Activated T-cell treated with anti-CD3 and anti-CD28 coated beads for 4 hours (primary cell): ENCODE data around the gene TIGD7.
A peak's percentile ranks its signal among the peaks of the same experiment; 100 is the strongest.

Experiments used
- DNase-seq: peaks from one replicate; pipeline ENCODE4 v3.0.0-alpha.2; 2020

The TIGD7 gene, protein sequence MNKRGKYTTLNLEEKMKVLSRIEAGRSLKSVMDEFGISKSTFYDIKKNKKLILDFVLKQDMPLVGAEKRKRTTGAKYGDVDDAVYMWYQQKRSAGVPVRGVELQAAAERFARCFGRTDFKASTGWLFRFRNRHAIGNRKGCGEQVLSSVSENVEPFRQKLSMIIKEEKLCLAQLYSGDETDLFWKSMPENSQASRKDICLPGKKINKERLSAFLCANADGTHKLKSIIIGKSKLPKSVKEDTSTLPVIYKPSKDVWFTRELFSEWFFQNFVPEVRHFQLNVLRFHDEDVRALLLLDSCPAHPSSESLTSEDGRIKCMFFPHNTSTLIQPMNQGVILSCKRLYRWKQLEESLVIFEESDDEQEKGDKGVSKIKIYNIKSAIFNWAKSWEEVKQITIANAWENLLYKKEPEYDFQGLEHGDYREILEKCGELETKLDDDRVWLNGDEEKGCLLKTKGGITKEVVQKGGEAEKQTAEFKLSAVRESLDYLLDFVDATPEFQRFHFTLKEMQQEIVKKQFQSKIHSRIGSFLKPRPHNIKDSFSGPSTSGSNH

DNA sequence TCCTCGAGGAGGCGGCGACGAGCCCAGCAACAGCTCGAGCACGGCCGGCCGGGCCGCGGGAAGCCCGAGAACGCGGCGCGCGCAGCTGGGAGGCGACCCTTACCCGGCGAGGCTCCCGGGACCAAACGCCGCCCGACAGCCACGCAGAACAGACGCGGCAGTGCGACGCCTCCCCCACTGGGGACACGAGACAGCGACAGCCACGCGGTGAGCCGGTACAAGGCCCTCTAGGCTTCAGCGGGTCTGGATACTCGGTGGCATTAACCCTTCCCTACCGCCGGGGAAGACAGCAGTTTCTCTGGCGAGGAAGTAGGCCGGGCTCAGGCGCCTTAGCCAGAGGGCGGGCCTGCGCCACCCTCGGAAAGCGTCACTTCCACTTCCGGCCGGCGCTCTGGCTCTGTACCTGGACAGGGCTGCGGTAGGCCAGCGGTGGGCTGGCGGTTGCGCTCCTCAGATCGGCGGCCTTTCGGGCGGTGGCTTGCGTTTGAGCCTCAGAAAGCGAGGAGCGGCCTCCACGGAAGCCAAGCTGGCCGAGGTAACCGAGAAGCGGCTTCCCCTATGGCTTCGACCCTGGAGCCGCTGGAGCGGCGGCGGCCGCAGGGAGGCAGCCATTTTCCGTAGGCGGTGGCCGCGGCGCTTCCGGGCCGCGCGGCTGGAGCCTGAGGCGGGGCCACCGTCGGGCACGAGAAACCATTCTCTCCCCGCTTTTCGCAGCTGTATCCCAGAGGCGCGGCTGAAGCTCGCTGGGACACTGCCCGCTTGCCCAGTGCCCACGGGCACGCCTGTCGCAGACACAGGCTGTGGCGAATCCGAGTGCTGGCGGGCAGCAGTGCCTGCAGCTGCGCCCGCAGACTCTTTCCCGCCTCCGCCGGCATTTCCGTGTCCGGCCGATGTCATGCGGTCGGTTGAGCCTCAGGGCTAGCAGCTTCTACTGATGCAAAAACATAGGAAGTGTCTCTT is at the start of gene TIGD7, which contains the start of gene ZNF75A:
Gene TIGD7 (minus strand): TSS at position 322 of the 960 bp plus-strand sequence. CDS start 4,816 bp downstream, outside the sequence.
Gene ZNF75A (plus strand): TSS at position 389 of the 960 bp plus-strand sequence. CDS start 2,932 bp downstream, outside the sequence.
- peak; percentile 64 for DNase-seq

DNA sequence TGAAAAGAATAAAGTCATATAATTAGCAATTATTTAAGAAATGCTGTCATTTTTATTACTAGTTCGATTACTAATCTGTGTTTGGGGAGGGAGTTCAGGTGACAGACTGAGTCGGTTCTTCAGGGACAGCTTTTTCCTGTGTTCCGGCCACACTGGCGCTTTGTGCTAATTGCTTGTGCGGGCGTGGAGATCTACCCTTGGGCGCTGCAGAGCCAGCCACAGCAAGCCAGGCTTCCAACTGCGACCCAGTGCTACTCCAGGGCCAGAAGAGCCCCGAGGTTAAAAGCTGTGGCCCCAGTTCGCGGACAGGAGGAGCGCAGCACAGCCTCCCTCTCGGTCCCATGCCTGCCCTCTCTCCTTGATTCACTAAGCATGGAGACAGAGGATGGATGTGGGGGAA is 43.9 kb upstream of the TIGD7 start:
- no peak for DNase-seq

DNA sequence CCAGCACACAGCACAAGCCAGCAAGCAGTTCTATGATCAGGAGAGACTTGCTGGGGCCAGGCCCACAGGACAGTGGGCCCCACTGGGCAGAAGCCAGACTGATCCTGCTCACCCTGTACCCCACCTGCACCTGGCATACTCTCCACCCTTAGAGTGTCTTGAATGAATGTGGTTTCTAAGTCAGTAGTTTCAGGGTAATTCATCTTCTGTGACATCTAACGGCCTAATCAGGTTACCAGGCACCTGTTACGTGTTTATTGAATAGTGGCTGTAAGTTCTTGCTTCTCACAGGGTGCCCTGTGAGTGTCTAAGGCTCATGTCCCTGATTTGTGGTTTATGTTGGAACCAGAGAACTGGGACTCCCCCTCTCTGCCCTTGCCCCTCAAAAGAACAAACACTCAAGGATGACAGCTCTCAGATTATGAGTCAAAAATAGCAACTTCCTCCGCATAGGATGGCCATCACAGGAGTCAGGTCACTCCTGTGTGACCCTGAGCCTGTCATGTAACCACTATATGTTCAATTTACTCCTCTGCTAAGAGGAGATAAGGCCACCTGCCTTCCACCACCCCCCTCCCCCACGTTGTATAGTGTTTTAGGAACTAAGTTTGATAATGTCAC is 43.4 kb upstream of the TIGD7 start:
- no peak for DNase-seq

DNA sequence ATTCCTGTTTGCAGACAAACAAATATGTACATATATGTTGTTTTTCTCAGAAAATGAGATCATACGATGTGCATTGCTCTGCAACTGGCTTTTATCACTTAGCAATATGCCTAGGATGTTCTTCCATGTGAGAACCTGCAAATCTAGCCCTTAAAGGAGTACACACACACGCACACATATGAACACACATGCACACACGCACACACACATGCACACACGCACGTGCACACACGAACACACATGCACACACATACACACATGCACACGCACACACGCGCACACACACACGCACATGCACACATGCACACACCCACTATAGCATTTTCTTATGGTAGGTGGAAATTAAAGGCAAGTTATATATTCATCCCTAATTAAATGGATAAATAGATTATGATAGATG is 42.4 kb upstream of the TIGD7 start:
- DNase-seq: no peak

DNA sequence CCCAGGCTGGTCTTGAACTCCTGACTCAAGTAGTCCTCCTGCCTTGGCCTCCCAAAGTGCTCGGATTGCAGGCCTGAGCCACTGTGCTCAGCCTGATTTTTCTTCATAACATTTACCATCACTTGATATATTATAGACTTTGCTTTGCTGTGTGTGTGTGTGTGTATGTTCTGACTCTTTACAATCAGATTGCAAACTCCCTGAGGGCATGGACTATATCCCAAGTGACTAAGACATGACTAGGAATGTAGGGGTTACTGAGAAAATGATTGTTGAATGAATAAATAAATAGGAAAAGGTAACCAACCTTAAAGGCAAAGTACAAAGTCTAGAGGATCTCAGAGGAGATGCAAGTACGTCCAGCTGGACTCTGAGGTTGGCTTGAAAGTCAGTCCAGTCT is 40.8 kb upstream of the TIGD7 start:
- no peak for DNase-seq

DNA sequence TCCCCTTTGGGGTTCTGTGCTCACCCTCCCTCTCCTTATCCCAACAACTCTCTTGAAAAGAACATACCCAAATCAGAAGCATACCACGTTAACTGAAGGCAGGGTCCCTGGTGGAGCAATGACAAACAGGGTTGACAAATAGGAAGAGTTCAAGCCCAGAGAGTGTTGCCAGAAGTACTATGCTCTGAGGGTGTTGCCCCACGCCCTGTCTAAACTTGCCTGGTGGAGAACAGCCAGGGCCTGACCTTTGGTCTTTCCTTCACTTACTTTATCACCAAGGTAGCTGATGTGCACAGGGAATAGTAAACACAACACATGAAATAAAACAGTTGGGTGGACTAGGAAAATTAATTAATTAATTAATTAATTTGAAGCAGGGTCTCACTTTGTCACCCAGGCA is 23.4 kb upstream of the TIGD7 start:
- DNase-seq: no peak

DNA sequence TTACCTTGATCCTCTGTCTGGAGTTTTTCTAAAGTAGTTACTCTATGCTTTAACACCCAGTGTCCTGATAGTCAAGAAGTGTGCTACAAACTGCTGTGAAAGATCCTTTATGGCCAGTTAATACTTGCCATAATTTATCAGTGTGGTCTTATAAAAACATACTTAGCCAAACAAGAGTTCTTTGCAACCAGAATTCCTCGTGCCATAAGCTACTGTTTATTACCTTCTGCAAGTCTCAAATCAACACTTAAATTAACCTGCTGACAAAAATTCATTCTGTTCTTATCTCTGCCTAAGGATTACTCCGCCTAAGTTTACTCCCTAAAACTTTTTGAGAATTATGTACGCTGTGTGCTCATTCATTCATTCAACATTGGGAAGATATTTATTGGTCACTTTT is 22.9 kb upstream of the TIGD7 start:
- DNase-seq: no peak

DNA sequence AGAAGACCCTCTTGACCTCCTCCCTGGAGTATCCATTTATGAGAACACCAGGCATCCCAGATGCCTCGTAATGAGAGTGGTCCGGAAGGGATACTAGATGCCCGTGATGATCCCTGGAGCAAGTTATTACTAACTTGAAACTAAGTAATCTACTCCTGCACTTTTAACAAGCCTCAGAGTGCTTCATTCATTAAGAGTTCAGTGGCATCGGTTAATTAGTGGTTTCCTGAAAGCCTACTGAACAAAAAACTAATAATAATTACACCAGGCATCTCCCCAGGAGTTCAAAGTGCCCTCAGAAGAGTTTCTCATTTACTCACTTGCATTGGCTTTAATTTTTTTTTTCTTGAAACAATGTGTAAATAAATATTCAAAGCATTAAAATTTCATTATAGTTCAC is 22.3 kb upstream of the TIGD7 start:
- no peak for DNase-seq

DNA sequence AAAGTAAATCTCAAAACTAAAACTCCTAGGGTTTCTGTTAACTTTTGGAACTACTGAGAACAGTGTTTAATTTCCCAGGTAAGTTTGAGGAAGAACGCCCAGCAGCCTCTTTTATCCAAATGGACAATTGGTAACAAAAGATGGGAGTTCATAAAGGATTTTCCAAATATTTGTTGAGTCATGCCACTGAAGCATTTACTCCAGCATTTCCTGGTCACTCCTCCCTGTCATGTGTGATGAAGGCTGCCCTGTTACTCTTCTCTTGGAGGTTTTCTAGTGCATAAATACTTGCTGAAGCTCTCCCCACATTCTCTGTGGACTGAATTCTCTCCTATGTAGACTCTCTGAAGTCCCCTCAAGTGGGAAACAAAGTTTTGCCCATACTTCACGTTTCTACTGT is 16.6 kb upstream of the TIGD7 start:
- no peak for DNase-seq

DNA sequence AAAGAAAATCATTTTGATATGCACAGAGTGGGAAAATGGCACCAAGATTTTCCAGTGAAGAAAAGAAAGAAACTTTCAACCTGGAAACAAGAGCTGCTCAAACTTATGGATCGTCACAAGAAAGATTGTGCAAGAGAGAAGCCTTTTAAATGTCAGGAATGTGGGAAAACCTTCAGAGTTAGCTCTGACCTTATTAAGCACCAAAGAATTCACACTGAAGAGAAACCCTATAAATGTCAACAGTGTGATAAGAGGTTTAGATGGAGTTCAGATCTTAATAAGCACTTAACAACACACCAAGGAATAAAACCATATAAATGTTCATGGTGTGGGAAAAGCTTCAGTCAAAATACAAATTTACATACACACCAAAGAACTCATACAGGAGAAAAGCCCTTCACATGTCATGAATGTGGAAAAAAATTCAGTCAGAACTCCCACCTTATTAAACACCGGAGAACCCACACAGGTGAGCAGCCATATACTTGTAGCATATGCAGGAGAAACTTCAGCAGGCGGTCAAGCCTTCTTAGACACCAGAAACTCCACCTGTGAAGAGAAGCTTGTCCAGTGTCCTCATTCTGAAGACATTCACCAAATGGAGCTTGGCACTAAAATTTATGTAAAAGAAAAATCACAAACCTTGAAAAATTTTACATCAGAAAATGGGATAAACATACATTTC is 12.2 kb upstream of the TIGD7 start:
- DNase-seq: no peak

DNA sequence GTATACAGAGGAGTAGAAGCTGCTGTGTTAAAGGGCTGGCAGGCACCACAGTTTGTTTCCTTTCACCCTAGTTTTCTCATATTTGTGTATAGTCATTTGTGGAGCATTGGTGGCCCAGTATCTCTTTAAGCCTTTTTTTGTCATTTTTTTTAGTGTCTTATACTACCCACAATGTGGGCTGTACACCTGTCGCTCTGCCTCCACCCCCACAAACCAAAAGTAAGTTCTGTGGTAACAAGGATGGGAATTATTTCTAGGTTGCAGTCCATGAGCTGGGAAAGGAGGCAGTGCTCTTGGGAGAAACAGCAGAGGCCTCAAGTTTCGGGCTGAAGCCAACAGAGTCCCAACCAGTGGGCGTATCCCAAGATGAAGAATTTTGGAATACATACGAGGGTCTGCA is 6.3 kb upstream of the TIGD7 start:
- DNase-seq: no peak

DNA sequence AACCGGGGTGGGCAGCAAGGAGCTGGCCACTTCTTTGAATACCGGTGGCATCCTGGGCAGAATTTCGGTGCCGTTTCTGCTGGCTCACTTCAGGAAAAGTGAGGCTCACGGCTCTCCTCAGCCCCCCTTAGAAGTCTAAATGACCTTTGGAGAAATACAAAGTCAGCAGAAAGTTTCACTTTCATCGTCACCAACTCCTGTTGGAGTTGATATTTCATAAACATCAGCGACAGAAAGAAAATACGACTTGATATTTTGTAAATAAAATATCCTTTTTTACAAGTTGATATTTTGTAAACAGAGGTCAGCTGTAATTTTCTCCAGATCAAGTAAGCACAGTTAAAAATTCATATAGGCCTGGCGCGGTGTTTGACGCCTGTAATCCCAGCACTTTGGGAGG is 848 bp upstream of the TIGD7 start:
- no peak for DNase-seq

DNA sequence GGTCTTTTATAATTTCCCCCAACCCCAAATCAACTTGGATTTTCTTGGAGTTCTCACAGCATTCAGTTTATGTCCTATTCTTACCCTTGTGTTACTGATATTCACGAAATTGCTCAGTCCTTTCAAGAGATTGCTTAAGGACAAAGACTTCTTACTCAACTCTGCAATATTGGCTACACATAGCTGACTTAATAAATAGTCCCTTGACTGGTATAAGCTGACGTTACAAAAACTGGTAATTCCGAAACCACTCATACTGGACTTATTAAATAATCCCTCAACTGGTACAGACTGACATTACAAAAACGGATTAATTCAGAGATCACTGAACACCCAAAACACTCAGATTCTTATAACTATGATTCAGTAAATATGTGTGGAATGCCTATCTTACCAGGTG is 860 bp downstream of the TIGD7 start:
- no peak for DNase-seq

DNA sequence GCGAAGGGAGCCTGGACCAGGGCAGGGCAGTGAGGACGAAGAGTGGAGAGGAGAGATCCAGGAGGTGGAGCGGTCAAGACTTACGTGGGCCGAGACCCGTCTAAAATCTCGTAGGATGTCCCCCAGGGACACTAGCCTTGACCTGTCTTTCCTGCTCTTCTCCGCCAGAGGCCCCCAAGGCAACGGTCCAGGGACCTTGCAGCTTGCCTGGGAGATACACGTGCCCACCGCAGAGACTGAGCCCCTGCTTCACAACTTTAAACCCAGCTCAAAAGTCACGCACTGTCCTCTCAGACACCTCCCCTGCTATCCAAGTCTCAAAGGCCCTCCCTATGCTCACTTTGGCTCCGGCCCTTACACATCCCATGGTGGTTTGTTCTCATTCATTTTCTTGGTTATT is 9.4 kb downstream of the TIGD7 start:
- no peak for DNase-seq

DNA sequence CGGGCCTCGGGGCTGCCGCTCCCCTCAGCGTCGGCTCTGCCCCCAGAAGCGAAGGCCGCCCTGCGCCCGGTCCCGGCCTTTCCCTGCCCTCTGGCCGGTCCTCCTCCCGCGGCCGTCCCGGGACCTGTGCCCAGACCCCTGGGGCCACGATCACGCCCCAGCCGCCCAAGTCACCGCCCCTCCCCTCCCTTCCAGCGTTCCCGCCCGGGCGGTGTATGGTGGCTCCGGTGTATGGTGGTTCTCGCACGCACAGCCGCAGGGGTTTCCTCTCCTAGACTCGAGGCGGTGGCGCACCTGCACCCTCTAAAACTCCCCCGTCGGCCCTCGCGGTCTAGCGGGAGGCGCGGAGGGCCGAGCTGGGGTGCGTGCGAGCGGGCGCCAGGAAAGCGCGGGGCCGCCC is 10.0 kb downstream of the TIGD7 start:
- no peak for DNase-seq

DNA sequence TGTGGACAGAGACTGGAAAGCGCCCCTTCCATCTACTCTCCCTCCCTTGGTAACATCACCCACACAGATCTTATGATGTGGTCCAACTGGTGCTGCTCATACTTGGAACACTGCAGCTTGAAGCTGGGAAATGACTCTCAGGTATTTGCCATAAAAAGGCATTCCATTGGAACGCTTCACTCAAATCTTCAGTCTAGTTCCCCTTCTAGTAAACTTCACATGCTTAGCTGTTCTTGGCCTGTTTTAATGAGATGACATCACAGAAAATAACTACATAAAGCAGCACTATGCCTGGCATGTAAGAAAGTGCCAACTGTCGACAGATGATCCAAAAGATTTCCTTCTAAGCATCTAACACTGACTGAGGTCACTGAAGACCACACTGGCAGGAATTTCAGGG is 12.6 kb downstream of the TIGD7 start:
- no peak for DNase-seq

DNA sequence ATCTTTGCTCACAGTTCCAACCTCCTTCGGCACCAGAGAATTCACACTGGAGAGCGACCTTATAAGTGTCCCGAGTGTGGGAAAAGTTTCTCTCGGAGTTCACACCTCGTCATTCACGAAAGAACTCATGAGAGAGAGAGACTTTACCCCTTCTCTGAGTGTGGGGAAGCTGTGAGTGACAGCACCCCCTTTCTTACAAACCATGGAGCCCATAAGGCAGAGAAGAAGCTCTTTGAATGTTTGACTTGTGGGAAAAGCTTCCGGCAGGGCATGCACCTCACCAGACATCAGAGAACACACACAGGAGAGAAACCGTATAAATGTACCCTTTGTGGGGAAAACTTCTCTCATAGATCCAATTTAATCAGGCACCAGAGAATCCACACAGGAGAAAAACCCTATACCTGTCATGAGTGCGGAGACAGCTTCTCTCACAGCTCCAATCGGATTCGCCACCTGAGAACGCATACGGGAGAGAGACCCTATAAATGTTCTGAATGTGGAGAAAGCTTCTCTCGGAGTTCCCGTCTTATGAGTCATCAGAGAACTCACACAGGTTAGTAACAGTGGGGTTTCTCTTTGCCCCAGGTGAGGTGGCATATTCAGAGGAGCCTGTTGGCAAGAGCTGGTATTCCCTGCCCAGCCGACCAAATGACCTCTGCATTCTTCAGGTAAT is 15.1 kb downstream of the TIGD7 start:
- no peak for DNase-seq

DNA sequence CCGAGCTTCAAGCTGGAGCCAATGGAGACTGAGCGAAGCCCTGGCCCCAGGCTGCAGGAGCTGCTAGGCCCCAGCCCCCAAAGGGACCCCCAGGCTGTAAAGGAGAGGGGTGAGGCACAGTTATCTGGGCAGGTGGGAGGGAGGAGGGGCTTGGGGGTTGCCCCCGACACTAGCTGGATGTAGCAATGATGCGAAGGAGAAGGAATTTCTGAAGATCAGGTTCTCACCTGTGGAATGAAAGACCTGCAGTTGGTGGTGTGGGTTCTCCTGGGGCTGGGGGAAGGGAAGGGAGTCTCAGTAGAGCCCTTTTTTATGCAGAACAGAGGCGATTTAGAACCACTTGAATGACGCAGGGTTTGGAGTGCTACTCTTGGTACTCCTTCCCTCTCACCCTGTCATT is 20.1 kb downstream of the TIGD7 start:
- DNase-seq: no peak

DNA sequence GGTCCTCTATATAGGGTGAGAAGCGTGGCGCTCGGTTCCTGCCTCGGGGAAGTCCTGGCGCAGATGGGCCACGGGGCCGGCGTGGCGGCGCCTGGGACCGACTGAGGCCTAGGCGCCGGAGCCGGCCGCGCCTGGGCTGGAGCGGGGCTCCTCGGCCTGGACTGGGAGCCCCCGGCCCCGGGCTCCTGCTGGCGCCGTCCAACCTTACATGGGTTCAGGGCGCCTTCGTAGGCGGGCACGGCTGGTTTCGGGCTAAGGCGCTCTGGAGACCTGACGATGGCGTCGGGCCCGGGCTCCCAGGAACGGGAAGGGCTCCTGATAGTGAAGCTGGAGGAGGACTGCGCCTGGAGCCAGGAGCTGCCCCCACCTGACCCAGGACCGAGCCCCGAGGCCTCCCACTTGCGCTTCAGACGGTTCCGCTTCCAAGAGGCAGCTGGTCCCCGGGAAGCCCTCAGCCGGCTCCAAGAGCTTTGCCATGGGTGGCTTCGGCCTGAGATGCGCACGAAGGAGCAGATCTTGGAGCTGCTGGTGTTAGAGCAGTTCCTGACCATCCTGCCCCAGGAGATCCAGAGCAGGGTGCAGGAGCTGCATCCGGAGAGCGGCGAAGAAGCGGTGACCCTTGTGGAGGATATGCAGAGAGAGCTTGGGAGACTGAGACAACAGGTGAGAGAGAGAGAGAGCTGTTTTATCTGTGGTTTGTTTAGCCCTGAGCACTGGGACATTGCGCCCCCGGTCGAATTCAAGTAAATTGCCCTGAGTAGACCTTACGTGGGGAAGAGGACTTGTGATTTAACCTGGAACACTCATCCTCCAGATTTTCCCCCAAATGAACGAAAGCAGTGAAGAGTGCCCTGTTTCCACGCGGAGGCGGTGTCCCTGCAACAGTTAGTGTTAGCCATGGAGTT is 21.4 kb downstream of the TIGD7 start:
- no peak for DNase-seq

DNA sequence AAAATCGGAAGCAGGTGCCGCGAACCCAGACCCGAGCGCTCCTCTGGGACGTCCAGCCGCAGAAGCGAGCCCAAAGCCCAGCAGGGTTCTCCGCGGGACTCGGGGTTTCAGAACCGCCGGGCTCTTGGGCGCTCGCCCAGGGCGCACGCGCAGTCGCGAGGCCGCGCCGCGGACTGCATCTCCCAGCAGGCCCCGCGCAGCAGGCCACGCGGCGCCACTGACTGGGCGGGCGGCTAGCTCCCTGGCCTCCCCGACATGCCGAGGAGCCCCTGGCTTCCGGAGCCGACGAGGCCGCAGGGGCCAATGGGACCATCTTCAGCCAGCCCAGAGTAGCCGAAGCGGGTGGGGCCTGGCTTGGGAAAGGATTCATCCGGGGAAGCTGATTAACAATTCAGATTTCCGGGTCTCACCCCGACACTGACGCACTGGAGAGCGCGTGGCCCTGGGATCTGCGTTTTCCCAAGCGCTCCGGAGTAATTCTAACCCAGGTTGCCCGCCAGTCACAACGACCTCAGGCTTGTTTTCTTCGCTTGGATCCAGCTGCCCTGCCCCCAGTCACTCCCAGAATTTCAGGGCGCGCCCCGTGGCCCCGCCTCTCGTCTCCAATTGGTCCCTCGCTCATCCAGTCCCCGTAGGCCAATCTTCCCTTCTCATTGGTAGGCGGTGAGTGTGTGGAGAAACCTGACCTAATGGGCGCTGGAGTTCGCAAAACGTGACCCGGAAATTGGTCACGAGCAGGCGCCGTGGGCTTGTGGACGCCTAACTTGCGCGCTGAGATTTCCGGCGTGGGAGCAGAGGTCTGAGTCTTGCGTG is 22.3 kb downstream of the TIGD7 start, which contains the start of gene ZNF263:
Gene ZNF263 (plus strand): TSS at position 762 of the 813 bp plus-strand sequence. CDS start 328 bp downstream, outside the sequence.
- DNase-seq: peak; percentile 91
